Keratinocyte (primary cell): ENCODE results near the gene CIBAR2. TPM values are rescaled to one million over a fixed set of nuclear protein-coding genes. Genes with fewer than 3 reads are reported as not detected.

Source experiments
- DNase-seq: peaks from one replicate; pipeline ENCODE4 v3.0.0-alpha.2; 2011; ENCODE audit warnings: low read depth, missing footprints, low spot score
- FAIRE-seq: peaks from 2 replicates; lab custom pipeline; 2011; peaks lifted over from hg19 to GRCh38; lab: Jason Lieb, UNC
- H2AFZ ChIP-seq: 2 replicates; pipeline ENCODE4 v1.6.0; 2012; ENCODE audit warnings: low read length, control low read depth, inconsistent platforms; ENCODE audit not compliant: control insufficient read depth
- H3K27ac ChIP-seq: 2 replicates; pipeline ENCODE4 v1.5.1; 2011; ENCODE audit warnings: low read length; ENCODE audit not compliant: control insufficient read depth, insufficient read depth
- H3K27me3 ChIP-seq: 3 replicates; pipeline ENCODE4 v1.6.0; 2011; ENCODE audit warnings: low read length; ENCODE audit not compliant: control insufficient read depth, insufficient read depth; ENCODE audit errors: extremely low read depth
- H3K36me3 ChIP-seq, 2 experiments: 2 replicates in 1 of 2; 3 replicates in 1 of 2; pipeline ENCODE4 v1.5.1; 2011; ENCODE audit warnings: low read length in 2 of 2, mild to moderate bottlenecking in 1 of 2; ENCODE audit not compliant: control insufficient read depth in 2 of 2, insufficient read depth in 2 of 2; ENCODE audit errors: extremely low read depth in 1 of 2
- H3K4me1 ChIP-seq: 3 replicates; pipeline ENCODE4 v1.5.1; 2011; ENCODE audit warnings: low read length; ENCODE audit not compliant: control insufficient read depth, insufficient read depth; ENCODE audit errors: extremely low read depth
- H3K4me2 ChIP-seq: 3 replicates; pipeline ENCODE4 v1.6.0; 2011; ENCODE audit warnings: low read depth, low read length; ENCODE audit not compliant: control insufficient read depth, insufficient read depth; ENCODE audit errors: extremely low read depth
- H3K4me3 ChIP-seq, 3 experiments: fragments of 200-600 bp in 1 of 3; sonication (generic) in 1 of 3; 2 replicates in 2 of 3; 3 replicates in 1 of 3; pipeline ENCODE4 v1.5.1; 2011 to 2016; ENCODE audit warnings: low read length in 3 of 3, mild to moderate bottlenecking in 3 of 3, control low read depth in 2 of 3, inconsistent platforms in 1 of 3, low read depth in 1 of 3, mixed read lengths in 1 of 3, mixed run types in 1 of 3, moderate library complexity in 1 of 3; ENCODE audit not compliant: control insufficient read depth in 2 of 3, insufficient read depth in 2 of 3; ENCODE audit errors: extremely low read depth in 1 of 3
- H3K79me2 ChIP-seq: 2 replicates; pipeline ENCODE4 v1.6.0; 2012; ENCODE audit warnings: low read length; ENCODE audit not compliant: control insufficient read depth, insufficient read depth
- H3K9ac ChIP-seq: 3 replicates; pipeline ENCODE4 v1.6.0; 2011; ENCODE audit warnings: low read length; ENCODE audit not compliant: control insufficient read depth, insufficient read depth; ENCODE audit errors: extremely low read depth
- H3K9me1 ChIP-seq: 3 replicates; pipeline ENCODE4 v1.6.0; 2011; ENCODE audit warnings: low read length; ENCODE audit not compliant: control insufficient read depth, insufficient read depth; ENCODE audit errors: extremely low read depth
- H3K9me3 ChIP-seq: 2 replicates; pipeline ENCODE4 v1.5.1; 2012; ENCODE audit warnings: low read depth, low read length; ENCODE audit not compliant: control insufficient read depth
- H4K20me1 ChIP-seq: 3 replicates; pipeline ENCODE4 v1.6.0; 2011; ENCODE audit warnings: low read length; ENCODE audit not compliant: control insufficient read depth, insufficient read depth; ENCODE audit errors: extremely low read depth
- EZH2 ChIP-seq: IDR thresholded peaks from one replicate; pipeline ENCODE4 v1.6.1; 2012; ENCODE audit warnings: inconsistent platforms, mild to moderate bottlenecking, low read length, moderate library complexity
- dilution Hi-C: fragments of 300-500 bp; cut with MboI; formaldehyde crosslinking; loops from one replicate; pipeline ENCODE4 v1.7.0; 2020; ENCODE audit warnings: low sequenced_read_pairs; ENCODE audit not compliant: extremely low pct_ligation_motif_present
- polyA plus RNA-seq, 5 experiments: library from polyadenylated mRNA; depleted of rRNA in 3 of 5; stranded (reverse) in 3 of 5; stranded (forward) in 1 of 5; unstranded in 1 of 5; fragments of >200 nt; gene quantifications; 1 replicate in 1 of 5; 2 replicates in 3 of 5; 3 replicates in 1 of 5; pipeline versions ENCODE4 v1.2.1 to v1.2.3, GENCODE V29; 2011 to 2012; ENCODE audit warnings: missing spikeins in 2 of 5, low read depth in 1 of 5, low replicate concordance in 1 of 5
- TF ChIP-seq, protein P1 (sequence below), 3 experiments: IDR thresholded peaks in 1 of 3; conservative IDR thresholded peaks in 1 of 3; optimal IDR thresholded peaks in 1 of 3; 2 replicates in 2 of 3; 3 replicates in 1 of 3; pipeline versions ENCODE3 to v1.5.1; 2011; ENCODE audit warnings: low read length in 3 of 3, mild to moderate bottlenecking in 3 of 3, moderate library complexity in 2 of 3, control low read depth in 1 of 3, inconsistent platforms in 1 of 3; ENCODE audit not compliant: insufficient read depth in 2 of 3; ENCODE audit errors: extremely low read depth in 1 of 3

Gene CIBAR2
- polyA plus RNA-seq, 1 donor (not counting 4 experiments of a cell fraction or from before 2014, with no cell fraction given): not detected

- dilution Hi-C loops: no loop called here
These were observed 30.5 kb downstream of the CIBAR2 start for GRCh38 chr16:85081765-85082164.

GRCh38 chr16:85081038-85081437 is 31.2 kb downstream of the CIBAR2 start:
- Histone ChIP-seq H3K9me1 (no peaks in the 10 kb centered on the region), H3K36me3 (no peaks in the 10 kb centered on the region), H4K20me1 (no peaks in the 10 kb centered on the region), H3K9ac (no peak overlapping the region), H3K27ac (no peak overlapping the region), H3K27me3 (peaks cover 17% of the 10 kb centered on the region), H3K4me2 (no peak overlapping the region), H3K4me1 (no peaks in the 10 kb centered on the region), H3K9me3 (no peaks in the 10 kb centered on the region), H2AFZ (no peak overlapping the region), H3K79me2 (no peaks in the 10 kb centered on the region), H3K4me3 (no peak overlapping the region)
- FAIRE-seq (no peak), DNase-seq (no peak)
- dilution Hi-C loops: no loop called here
- TF ChIP-seq, protein P1, sequence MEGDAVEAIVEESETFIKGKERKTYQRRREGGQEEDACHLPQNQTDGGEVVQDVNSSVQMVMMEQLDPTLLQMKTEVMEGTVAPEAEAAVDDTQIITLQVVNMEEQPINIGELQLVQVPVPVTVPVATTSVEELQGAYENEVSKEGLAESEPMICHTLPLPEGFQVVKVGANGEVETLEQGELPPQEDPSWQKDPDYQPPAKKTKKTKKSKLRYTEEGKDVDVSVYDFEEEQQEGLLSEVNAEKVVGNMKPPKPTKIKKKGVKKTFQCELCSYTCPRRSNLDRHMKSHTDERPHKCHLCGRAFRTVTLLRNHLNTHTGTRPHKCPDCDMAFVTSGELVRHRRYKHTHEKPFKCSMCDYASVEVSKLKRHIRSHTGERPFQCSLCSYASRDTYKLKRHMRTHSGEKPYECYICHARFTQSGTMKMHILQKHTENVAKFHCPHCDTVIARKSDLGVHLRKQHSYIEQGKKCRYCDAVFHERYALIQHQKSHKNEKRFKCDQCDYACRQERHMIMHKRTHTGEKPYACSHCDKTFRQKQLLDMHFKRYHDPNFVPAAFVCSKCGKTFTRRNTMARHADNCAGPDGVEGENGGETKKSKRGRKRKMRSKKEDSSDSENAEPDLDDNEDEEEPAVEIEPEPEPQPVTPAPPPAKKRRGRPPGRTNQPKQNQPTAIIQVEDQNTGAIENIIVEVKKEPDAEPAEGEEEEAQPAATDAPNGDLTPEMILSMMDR (optimal IDR thresholded peaks at IDR 0.05 in 1 of 3, IDR thresholded peaks at IDR 0.05 in 1 of 3, conservative IDR thresholded peaks at IDR 0.05 in 1 of 3; ENCODE audit: extremely low read depth in 1 of 3, insufficient read depth in 2 of 3, low read length in 3 of 3): no peak
- TF ChIP-seq EZH2: no peak

More at GRCh38 chr16:85081765-85082164, 30.5 kb downstream of the CIBAR2 start:
- Histone ChIP-seq H2AFZ (no peak overlapping the region), H3K4me2 (no peak overlapping the region), H3K27me3 (peaks cover 17% of the 10 kb centered on the region), H3K79me2 (no peaks in the 10 kb centered on the region), H3K9ac (no peak overlapping the region), H3K9me1 (no peaks in the 10 kb centered on the region), H4K20me1 (no peaks in the 10 kb centered on the region), H3K36me3 (no peaks in the 10 kb centered on the region), H3K4me3 (no peak overlapping the region), H3K4me1 (no peaks in the 10 kb centered on the region), H3K9me3 (no peaks in the 10 kb centered on the region), H3K27ac (no peak overlapping the region)
- TF ChIP-seq, protein P1 (optimal IDR thresholded peaks at IDR 0.05 in 1 of 3, IDR thresholded peaks at IDR 0.05 in 1 of 3, conservative IDR thresholded peaks at IDR 0.05 in 1 of 3; ENCODE audit: extremely low read depth in 1 of 3, insufficient read depth in 2 of 3, low read length in 3 of 3): no peak
- no peak for TF ChIP-seq EZH2
- DNase-seq (no peak), FAIRE-seq (no peak)
